Panc1 (cell line): Measurements from ENCODE around the gene PSG1.

Experiments
- CTCF ChIP-seq: fragments of 450-650 bp; IDR thresholded peaks from 2 replicates; pipeline ENCODE4 v1.5.1; 2017; ENCODE audit warnings: mild to moderate bottlenecking
- POLR2AphosphoS5 ChIP-seq: IDR thresholded peaks from 2 replicates; pipeline ENCODE4 v1.6.1; 2012; ENCODE audit warnings: mild to moderate bottlenecking, low read depth, low read length, moderate library complexity
- SIN3A ChIP-seq: IDR thresholded peaks from 2 replicates; pipeline ENCODE4 v1.6.1; 2012; ENCODE audit warnings: low read depth, mild to moderate bottlenecking, low read length, moderate library complexity, borderline replicate concordance; ENCODE audit not compliant: insufficient read depth

GRCh38 chr19:42850981-42851717 is 28.4 kb downstream of the PSG1 start:
- TF ChIP-seq SIN3A (no peak), POLR2AphosphoS5 (no peak), CTCF (no peak)
